ENCODE data around the gene LAIR2.

DNA sequence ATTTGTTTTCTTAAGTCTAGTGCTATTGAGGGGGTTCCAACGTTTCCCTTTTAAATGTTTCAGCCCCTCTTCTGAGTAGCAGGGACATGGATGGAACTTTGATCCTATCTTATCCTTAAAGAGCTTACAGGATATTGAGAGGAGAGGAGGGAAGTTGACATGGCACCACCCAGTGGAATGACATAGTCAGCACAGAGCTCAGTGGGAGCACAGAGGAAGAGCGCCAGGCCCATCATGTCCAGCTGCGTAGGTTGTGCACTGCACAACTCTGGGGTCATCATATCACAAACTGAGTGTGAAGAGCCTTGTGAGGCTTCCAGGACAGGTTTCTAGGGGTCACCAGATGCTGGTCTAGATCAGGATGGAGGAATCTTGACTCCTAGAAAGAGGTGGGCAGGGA is 25.0 kb upstream of the LAIR2 start:
- TF ChIP-seq LARP7 (IDR thresholded peaks at IDR 0.05) (no peak), TAF1 (IDR thresholded peaks at IDR 0.05; ENCODE audit: borderline replicate concordance, low read depth, low read length) (no peak), MYC (IDR thresholded peaks at IDR 0.05; ENCODE audit: insufficient read depth, insufficient read length, insufficient replicate concordance, low read length, severe bottlenecking) (no peak), PML (IDR thresholded peaks at IDR 0.05; ENCODE audit: low read length) (no peak), BRCA1 (IDR thresholded peaks at IDR 0.05; ENCODE audit: low read depth, low read length) (no peak), NR2F1 (conservative IDR thresholded peaks at IDR 0.05) (no peak), JUND (IDR thresholded peaks at IDR 0.05; ENCODE audit: low read depth, low read length) (no peak), EGR1 (IDR thresholded peaks at IDR 0.05; ENCODE audit: borderline replicate concordance in 1 of 2, low read depth in 2 of 2, low read length in 2 of 2) (no peak), YY1 (IDR thresholded peaks at IDR 0.05; ENCODE audit: low read depth, low read length) (no peak), ASH2L (IDR thresholded peaks at IDR 0.05; ENCODE audit: borderline replicate concordance, low read depth) (no peak), POLR2A (IDR thresholded peaks at IDR 0.05; ENCODE audit: low read depth, low read length) (no peak)
- TF ChIP-seq, protein P1, sequence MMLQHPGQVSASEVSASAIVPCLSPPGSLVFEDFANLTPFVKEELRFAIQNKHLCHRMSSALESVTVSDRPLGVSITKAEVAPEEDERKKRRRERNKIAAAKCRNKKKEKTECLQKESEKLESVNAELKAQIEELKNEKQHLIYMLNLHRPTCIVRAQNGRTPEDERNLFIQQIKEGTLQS (IDR thresholded peaks at IDR 0.05; ENCODE audit: borderline replicate concordance, extremely low read depth, low read depth, low read length): no peak
